ENCODE measurements around the gene AHDC1.

Gene AHDC1

DNA sequence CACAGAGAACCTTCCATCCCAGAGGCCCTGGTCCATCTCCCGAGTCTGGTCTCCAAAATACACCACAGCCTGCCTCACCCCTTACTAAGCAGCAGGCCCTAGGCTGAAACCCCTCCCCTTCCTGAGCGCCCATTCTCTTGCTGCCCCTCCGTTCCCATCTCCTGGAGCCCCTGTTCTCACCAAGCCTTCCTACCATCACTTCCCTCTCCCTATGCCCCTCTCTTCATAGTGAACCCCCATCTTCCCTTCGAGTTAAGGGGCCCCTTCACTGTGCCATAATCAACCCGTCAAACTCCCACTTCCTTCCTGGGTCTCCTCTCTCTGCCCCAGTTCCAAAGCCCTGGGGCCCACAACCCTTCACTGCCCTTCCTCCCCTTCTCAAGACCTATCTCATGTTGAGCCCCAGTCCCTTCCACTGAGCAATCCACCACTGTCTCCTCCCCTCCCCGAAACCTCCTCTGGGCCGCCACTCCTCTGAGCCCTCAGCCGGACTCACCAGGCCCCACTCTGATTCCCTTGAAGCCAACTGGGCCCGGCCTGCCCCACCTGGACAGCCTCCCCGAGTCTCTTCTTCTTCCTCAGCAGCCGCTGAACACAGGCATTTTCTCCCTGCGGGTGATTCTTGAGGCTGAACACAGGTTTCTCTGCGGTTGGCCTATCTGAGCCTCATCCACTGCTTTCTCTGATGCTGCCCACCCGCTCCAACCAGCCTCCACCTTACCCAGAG lies 71.8 kb downstream of the AHDC1 start:
- no peak overlapping the region for H3K4me3 Mint-ChIP-seq
- H3K9me3 Mint-ChIP-seq = no peaks in the 10 kb centered on the region
- H3K4me1 Mint-ChIP-seq = peaks cover 29% of the 10 kb centered on the region
- no peaks in the 10 kb centered on the region for H3K27me3 Mint-ChIP-seq
- peak overlapping the region; percentile 89 for H3K27ac Mint-ChIP-seq
- H3K36me3 Mint-ChIP-seq = no peaks in the 10 kb centered on the region

DNA sequence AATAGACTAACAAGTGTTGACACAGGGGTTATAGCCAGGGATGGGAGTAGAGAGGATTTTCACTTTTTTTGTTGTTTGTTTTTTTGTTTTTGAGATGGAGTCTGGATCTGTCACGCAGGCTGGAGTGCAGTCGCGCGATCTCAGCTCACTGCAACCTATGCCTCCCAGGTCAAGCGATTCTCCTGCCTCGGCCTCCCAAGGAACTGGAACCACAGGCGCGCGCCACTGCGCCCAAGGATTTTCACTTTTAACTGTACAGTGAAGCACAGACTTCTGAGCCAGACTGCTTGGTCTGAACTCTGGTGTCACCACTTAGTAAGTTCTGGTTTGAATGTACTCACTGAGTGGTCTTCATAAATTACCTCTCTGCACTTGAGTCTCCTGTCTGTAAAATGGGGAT lies 73.8 kb downstream of the AHDC1 start:
- H3K4me3 Mint-ChIP-seq = no peak overlapping the region
- peaks cover 46% of the 10 kb centered on the region for H3K4me1 Mint-ChIP-seq
- peak overlapping the region; percentile 41 for H3K27ac Mint-ChIP-seq
- H3K9me3 Mint-ChIP-seq = no peaks in the 10 kb centered on the region
- no peaks in the 10 kb centered on the region for H3K36me3 Mint-ChIP-seq
- no peaks in the 10 kb centered on the region for H3K27me3 Mint-ChIP-seq

DNA sequence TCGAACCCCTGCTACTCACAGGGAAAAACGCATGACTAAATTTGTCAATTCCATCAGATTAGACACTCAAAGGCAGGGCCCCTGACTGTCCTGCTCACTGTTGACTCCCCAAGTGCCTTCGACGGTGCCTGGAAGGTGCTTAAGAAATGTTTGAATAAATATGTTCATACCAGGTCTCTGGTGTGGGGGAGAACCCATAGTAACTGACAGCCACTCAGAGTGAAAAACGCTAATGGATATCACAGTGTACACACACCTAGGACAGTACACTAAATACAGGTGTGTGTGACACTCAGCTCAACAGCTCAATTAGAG lies 74.3 kb downstream of the AHDC1 start:
- Mint-ChIP-seq H3K27ac (peak overlapping the region; percentile 42), H3K4me3 (peak overlapping the region; percentile 32), H3K27me3 (no peaks in the 10 kb centered on the region), H3K9me3 (no peaks in the 10 kb centered on the region), H3K36me3 (no peaks in the 10 kb centered on the region), H3K4me1 (peaks cover 50% of the 10 kb centered on the region)

- Mint-ChIP-seq H3K27me3 (no peaks in the 10 kb centered on the region), H3K36me3 (no peaks in the 10 kb centered on the region), H3K27ac (peak overlapping the region; percentile 42), H3K4me1 (peaks cover 56% of the 10 kb centered on the region), H3K4me3 (peak overlapping the region; percentile 84), H3K9me3 (no peaks in the 10 kb centered on the region)
Measured at GRCh38 chr1:27528818-27529703, 74.9 kb downstream of the AHDC1 start.

GRCh38 chr1:27527890-27528817 lies 75.8 kb downstream of the AHDC1 start:
- Mint-ChIP-seq H3K9me3 (no peaks in the 10 kb centered on the region), H3K27ac (peak overlapping the region; percentile 73), H3K4me1 (peaks cover 64% of the 10 kb centered on the region)

DNA sequence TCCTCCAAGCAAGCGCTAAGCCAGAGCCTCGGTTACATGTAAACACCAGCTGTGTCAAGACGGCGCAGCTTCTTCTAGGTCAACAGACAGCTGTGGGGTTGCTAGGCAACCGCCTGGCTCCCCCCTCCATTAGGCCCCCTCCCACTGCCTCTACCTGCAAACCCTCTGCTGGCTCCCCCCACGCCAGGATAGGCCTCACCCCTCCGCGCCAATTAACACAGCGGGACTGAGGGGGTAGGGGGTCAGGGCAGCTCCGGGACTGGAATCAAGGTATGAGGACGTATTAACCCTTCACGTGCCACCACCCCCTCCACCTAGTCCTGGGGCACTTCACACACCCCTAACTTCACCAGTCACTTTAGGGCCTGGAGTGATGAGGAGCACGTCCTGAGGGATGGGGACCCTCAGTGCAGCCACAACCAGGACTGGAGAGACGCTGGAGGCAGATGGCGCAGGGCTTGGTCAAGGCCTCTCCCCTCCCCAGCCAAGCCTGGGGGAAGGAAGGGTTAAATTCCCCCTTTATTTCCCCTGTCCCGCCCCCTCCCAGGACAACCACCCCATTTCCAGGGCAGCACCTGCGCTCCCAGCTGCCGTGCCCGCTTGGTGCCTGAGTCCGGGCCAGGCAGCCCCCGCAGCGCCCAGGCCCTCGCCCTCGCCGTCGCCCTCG lies 76.6 kb downstream of the AHDC1 start:
- no peak overlapping the region for H3K27ac Mint-ChIP-seq
- H3K4me3 Mint-ChIP-seq = peak overlapping the region; percentile 76

More at GRCh38 chr1:27527890-27528817, 75.8 kb downstream of the AHDC1 start:
- peak overlapping the region; percentile 84 for H3K4me3 Mint-ChIP-seq
- no peaks in the 10 kb centered on the region for H3K36me3 Mint-ChIP-seq
- H3K27me3 Mint-ChIP-seq = no peaks in the 10 kb centered on the region

GRCh38 chr1:27526569-27527222 lies 77.2 kb downstream of the AHDC1 start:
- Mint-ChIP-seq H3K9me3 (no peaks in the 10 kb centered on the region), H3K27me3 (no peaks in the 10 kb centered on the region), H3K4me3 (peak overlapping the region; percentile 76), H3K27ac (peak overlapping the region; percentile 90), H3K4me1 (peaks cover 64% of the 10 kb centered on the region), H3K36me3 (no peaks in the 10 kb centered on the region)

More for the DNA sequence above, 76.6 kb downstream of the AHDC1 start:
- H3K4me1 Mint-ChIP-seq = peaks cover 64% of the 10 kb centered on the region
- no peaks in the 10 kb centered on the region for H3K27me3 Mint-ChIP-seq
- H3K36me3 Mint-ChIP-seq = no peaks in the 10 kb centered on the region
- H3K9me3 Mint-ChIP-seq = no peaks in the 10 kb centered on the region

DNA sequence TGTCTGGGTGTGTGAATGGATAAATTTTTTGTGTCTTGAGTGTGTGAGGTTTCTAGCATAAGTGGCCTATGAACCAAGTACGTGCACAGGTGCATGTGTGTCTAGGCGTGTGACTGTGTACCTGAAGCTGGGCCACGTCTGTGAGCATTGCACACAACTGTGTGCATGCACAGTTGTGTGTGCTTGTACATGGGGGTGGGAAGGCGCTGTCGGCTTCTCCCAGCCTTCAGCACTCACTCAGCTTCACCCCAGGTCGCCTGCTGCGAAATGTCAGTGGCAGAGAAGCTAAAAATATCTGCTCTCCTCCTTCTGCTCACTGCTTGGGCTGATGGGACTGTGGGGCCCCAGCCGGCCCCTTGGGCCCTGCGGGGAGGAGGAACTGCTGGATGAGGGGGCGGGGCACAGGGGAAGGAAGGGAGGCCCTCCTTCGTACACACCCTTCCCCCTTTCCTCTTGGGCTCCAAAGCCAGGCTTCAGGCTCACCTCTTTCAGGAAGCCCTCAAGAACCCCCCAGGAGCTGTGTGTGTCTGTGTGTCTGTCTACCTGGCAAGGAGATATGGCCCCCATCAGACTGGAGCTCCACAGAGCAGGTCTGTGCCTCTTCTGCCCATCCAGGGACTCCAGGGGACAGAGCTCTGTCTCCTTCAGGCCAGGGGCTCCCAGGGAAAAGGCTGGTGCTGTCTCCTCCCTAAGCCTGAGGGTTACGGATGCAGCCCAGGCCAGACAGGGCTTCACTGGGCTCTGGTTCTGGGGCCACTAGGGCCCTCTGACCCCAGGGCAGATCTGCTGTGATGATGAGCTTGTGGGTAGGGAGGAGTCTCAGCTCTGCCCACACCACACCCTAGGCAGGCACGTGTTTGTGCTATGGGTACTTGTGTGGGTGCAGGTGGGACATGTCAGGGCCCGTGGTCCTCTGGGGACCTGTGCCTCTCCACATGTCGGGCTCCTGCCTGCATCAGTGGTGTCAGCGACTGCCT lies 78.4 kb downstream of the AHDC1 start:
- Mint-ChIP-seq H3K27ac (peak overlapping the region; percentile 90), H3K4me1 (peaks cover 75% of the 10 kb centered on the region), H3K27me3 (no peaks in the 10 kb centered on the region), H3K9me3 (no peaks in the 10 kb centered on the region), H3K36me3 (no peaks in the 10 kb centered on the region), H3K4me3 (peak overlapping the region; percentile 76)

DNA sequence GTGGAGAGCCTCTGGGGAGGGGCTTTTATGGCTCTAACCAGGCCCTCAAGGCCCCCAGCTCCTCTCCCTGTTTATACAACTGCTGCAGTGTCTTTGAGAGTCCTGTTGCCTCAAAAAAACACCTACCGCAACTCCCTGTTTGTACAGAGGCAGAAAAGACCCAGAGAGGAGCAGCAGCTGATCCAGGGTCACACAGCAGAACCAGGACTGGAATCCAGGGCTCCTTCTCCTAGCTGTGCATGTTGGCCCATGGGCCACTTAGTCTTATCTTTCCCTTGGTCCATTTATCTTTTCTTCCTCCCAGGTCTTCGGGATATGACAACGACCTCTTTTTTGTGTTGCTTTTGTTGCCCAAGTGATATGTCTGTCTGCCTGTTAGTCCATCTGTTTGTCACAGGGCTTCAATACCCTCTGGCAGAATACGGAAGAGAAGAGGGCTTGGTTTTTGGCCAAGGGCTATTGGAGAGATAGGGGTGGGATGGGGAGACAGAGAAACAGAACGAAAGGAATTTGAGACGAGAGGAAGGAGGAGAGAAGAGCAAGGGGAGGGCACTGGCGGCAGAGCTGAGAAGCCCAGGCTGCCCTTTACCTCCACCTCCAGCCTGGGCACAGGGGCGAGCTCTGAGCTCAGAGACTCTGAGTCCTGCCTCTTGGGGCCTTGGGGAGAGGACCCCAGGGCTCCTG lies 80.5 kb downstream of the AHDC1 start:
- Mint-ChIP-seq H3K36me3 (no peaks in the 10 kb centered on the region), H3K4me3 (peak overlapping the region; percentile 89), H3K9me3 (no peaks in the 10 kb centered on the region), H3K4me1 (peaks cover 76% of the 10 kb centered on the region), H3K27me3 (no peaks in the 10 kb centered on the region), H3K27ac (peak overlapping the region; percentile 99)

GRCh38 chr1:27522432-27523336 lies 81.3 kb downstream of the AHDC1 start:
- Mint-ChIP-seq H3K9me3 (no peaks in the 10 kb centered on the region), H3K27ac (peak overlapping the region; percentile 97), H3K36me3 (no peaks in the 10 kb centered on the region), H3K4me1 (peaks cover 81% of the 10 kb centered on the region), H3K4me3 (peak overlapping the region; percentile 89), H3K27me3 (no peaks in the 10 kb centered on the region)

GRCh38 chr1:27521861-27522431 lies 82.0 kb downstream of the AHDC1 start:
- peak overlapping the region; percentile 97 for H3K27ac Mint-ChIP-seq
- no peaks in the 10 kb centered on the region for H3K36me3 Mint-ChIP-seq
- H3K4me3 Mint-ChIP-seq = peak overlapping the region; percentile 89
- H3K9me3 Mint-ChIP-seq = no peaks in the 10 kb centered on the region
- no peaks in the 10 kb centered on the region for H3K27me3 Mint-ChIP-seq
- H3K4me1 Mint-ChIP-seq = peaks cover 84% of the 10 kb centered on the region

DNA sequence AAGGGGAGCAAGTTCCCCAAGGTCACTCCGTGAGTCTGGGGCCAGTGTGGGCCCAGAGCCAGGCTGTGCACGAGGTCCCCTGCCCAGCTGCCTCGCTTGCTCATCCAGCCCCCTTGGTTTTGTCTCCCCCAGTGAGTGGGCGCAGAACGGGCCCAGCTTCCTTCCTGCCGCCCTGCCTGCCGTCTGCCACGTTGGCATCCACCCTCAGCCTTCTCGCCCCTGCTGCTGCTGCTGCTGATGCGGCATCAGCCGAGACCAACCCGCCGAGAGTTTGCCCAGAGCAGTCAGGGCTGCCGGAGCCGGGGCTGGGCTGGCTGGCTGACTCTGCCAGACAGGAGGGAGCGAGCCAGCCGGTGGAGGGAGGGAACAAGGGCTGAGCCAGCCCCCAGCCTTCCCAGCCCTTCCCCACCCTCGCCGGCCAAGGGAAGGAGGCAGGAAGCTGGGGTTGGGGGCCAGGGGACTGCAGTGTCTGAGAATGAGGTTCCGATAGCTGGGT lies 82.6 kb downstream of the AHDC1 start:
- Mint-ChIP-seq H3K9me3 (no peaks in the 10 kb centered on the region), H3K27me3 (no peaks in the 10 kb centered on the region), H3K36me3 (no peaks in the 10 kb centered on the region), H3K27ac (peak overlapping the region; percentile 97), H3K4me3 (peak overlapping the region; percentile 89), H3K4me1 (peaks cover 78% of the 10 kb centered on the region)

All from activated naive CD4-positive, alpha-beta T cell treated with anti-CD3 and anti-CD28 coated beads, Interleukin-2, amount 50 U/mL, for 24 hours (primary cell).